GM10266 (cell line): Measurements from ENCODE around the gene DDX31.

ENCODE experiments used
- DNase-seq: peaks from one replicate; pipeline ENCODE4 v3.0.0; 2012; ENCODE audit errors: extremely low spot score
- CTCF ChIP-seq: IDR thresholded peaks from 2 replicates; pipeline ENCODE4 v1.5.1; 2012; ENCODE audit warnings: mild to moderate bottlenecking, low read depth; ENCODE audit not compliant: control insufficient read depth, insufficient read depth; ENCODE audit errors: missing control alignments

The DDX31 gene

DNA sequence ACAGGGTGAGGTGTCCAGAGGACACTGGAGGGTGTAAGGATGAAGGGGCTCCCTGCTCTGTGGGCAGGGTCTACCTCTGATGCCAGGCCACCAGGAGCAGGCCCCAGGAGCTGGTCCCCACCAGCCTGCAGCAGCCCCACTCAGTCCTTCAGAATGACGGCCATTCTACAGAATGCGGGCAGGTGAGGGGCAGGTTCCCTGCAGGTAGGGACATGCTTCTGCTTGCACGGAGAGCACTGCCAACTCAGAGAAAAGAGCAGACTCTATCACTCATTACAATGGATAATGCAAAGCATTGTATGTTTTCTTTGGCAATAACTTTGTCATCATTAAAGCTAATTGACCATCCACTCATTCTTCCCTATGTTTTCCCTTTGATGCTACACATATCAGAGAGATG, 39.0 kb downstream of the DDX31 start:
- TF ChIP-seq CTCF, result no peak
- no peak for DNase-seq

- DNase-seq, result no peak
- no peak for TF ChIP-seq CTCF
Observed at GRCh38 chr9:132630116-132630515, 39.7 kb downstream of the DDX31 start.

DNA sequence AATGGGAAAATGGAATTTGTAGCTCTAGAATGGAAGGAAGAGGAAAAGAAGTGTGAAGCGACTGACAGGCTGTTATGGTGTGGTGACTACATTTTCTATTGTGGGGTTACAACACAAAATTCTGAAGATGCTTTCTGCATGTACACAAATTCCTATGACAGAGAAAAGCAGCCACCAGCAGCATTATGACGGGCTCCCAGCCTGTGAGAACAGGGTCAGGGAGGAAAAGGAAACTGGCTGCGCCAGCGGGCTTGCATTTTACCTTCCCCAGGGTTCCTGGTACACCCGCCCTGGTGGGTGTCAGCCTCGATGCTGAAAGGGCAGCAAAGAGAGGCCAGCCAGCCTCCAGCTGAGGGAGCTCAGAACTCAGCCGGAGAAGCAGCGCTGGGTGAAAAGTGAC, 41.0 kb downstream of the DDX31 start:
- TF ChIP-seq CTCF, result no peak
- no peak for DNase-seq

DNA sequence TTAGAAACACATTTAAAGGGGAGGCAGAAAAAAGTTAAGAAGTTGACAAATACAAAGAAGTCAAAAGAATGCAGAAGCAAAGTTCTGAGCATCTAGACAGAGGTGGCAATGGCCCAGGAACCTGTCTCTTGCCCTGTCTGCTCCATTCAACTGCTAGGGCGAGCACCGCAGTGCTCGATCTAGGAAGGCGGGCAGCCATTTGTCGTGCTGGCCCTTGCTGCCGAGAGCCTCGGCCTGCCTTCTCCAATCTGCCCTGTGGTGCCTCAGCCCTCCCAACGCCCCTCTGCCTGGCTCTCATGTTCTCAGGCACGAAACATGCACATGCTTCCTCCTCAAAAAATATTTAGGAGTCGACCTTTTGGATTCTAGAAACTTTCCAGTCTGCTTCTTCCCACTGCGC, 42.2 kb downstream of the DDX31 start:
- DNase-seq, result no peak
- no peak for TF ChIP-seq CTCF

GRCh38 chr9:132627106-132627505, 42.7 kb downstream of the DDX31 start:
- no peak for TF ChIP-seq CTCF
- no peak for DNase-seq

GRCh38 chr9:132626285-132626684, 43.5 kb downstream of the DDX31 start:
- DNase-seq, result no peak
- no peak for TF ChIP-seq CTCF

DNA sequence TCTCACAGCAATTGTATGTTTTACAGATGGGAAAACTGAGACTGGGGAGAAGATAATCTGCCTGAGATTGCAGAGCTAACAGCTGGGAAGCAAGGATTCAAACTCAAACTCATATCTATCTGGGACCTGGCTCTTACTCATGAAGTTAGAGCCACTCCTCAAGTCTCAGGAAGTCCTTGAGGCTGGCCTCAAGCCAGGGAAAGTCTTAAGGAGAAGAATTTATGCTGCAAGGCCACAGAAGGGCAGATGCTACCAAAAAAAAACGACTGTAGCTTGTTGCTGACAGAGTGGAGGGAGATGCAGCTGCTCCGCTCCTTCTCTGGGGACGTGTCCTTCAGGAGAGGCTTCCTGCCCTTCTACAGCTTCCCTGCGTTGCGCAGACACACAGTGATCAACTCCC, 47.6 kb downstream of the DDX31 start:
- no peak for DNase-seq
- TF ChIP-seq CTCF, result no peak
